H9 (cell line): ENCODE measurements around the gene CHST1. TPM values are rescaled to one million over a fixed set of nuclear protein-coding genes. Genes with fewer than 3 reads are reported as not detected.
A peak's percentile ranks its signal among the peaks of the same experiment; 100 is the strongest.

Experiments
- DNase-seq: peaks from one replicate; pipeline ENCODE4 v3.0.0-alpha.2; 2017
- H2AFZ ChIP-seq: one replicate; pipeline ENCODE4 v1.6.1; 2013; ENCODE audit warnings: mild to moderate bottlenecking, low read length, control low read depth, moderate library complexity
- H2AK5ac ChIP-seq: 2 replicates; pipeline ENCODE4 v1.6.1; 2013; ENCODE audit warnings: low read length, control low read depth, mixed read lengths; ENCODE audit not compliant: insufficient read length
- H2BK120ac ChIP-seq: one replicate; pipeline ENCODE4 v1.6.1; 2013; ENCODE audit warnings: low read depth, mild to moderate bottlenecking, low read length, control low read depth, inconsistent platforms; ENCODE audit not compliant: poor library complexity, severe bottlenecking
- H2BK12ac ChIP-seq: 2 replicates; pipeline ENCODE4 v1.6.1; 2013; ENCODE audit warnings: low read length, control low read depth, mixed read lengths, low read depth; ENCODE audit not compliant: insufficient read length
- H2BK15ac ChIP-seq: 2 replicates; pipeline ENCODE4 v1.6.1; 2013; ENCODE audit warnings: low read depth, low read length, control low read depth
- H2BK20ac ChIP-seq: one replicate; pipeline ENCODE4 v1.6.1; 2013; ENCODE audit warnings: low read depth, mild to moderate bottlenecking, low read length, control low read depth, inconsistent platforms; ENCODE audit not compliant: poor library complexity, severe bottlenecking
- H2BK5ac ChIP-seq: 2 replicates; pipeline ENCODE4 v1.6.1; 2013; ENCODE audit warnings: low read length, control low read depth, mixed read lengths; ENCODE audit not compliant: insufficient read length
- H3K14ac ChIP-seq: 2 replicates; pipeline ENCODE4 v1.6.1; 2013; ENCODE audit warnings: low read length, control low read depth; ENCODE audit not compliant: insufficient read depth
- H3K18ac ChIP-seq: 2 replicates; pipeline ENCODE4 v1.6.1; 2013; ENCODE audit warnings: low read depth, mild to moderate bottlenecking, mixed read lengths, low read length, control low read depth; ENCODE audit not compliant: insufficient read length
- H3K23ac ChIP-seq: 2 replicates; pipeline ENCODE4 v1.6.1; 2013; ENCODE audit warnings: low read length, control low read depth, mixed read lengths, low read depth; ENCODE audit not compliant: insufficient read length
- H3K23me2 ChIP-seq: 2 replicates; pipeline ENCODE4 v1.6.1; 2013; ENCODE audit warnings: low read depth, mild to moderate bottlenecking, mixed read lengths, low read length, control low read depth; ENCODE audit not compliant: insufficient read length, poor library complexity, severe bottlenecking
- H3K27ac ChIP-seq: 2 replicates; pipeline ENCODE4 v1.5.1; 2013; ENCODE audit warnings: low read length, control low read depth, mixed read lengths, low read depth; ENCODE audit not compliant: insufficient read length
- H3K27me3 ChIP-seq: 2 replicates; pipeline ENCODE4 v1.6.1; 2013; ENCODE audit warnings: low read length, control low read depth, inconsistent platforms; ENCODE audit not compliant: insufficient read depth
- H3K4ac ChIP-seq: 2 replicates; pipeline ENCODE4 v1.6.1; 2013; ENCODE audit warnings: low read depth, mild to moderate bottlenecking, control low read depth, inconsistent platforms, low read length, moderate library complexity
- H3K4me1 ChIP-seq: 2 replicates; pipeline ENCODE4 v1.6.1; 2013; ENCODE audit warnings: low read length, control low read depth, inconsistent platforms; ENCODE audit not compliant: insufficient read depth
- H3K4me2 ChIP-seq: 2 replicates; pipeline ENCODE4 v1.6.1; 2013; ENCODE audit warnings: low read length, control low read depth, mixed read lengths; ENCODE audit not compliant: insufficient read length, insufficient read depth
- H3K56ac ChIP-seq: 2 replicates; pipeline ENCODE4 v1.6.1; 2013; ENCODE audit warnings: low read depth, mild to moderate bottlenecking, mixed read lengths, low read length, control low read depth; ENCODE audit not compliant: insufficient read length
- H3K79me1 ChIP-seq: 2 replicates; pipeline ENCODE4 v1.6.1; 2013; ENCODE audit warnings: low read depth, mild to moderate bottlenecking, moderate library complexity, low read length, control low read depth, inconsistent platforms; ENCODE audit not compliant: insufficient read depth, poor library complexity, severe bottlenecking
- H3K79me2 ChIP-seq: 2 replicates; pipeline ENCODE4 v1.6.1; 2013; ENCODE audit warnings: low read length, control low read depth, inconsistent platforms; ENCODE audit not compliant: insufficient read depth
- H3K9ac ChIP-seq: 2 replicates; pipeline ENCODE4 v1.6.1; 2013; ENCODE audit warnings: low read length, control low read depth, mixed read lengths; ENCODE audit not compliant: insufficient read length; ENCODE audit errors: extremely low read depth
- H3K9me3 ChIP-seq: one replicate; pipeline ENCODE4 v1.6.1; 2013; ENCODE audit warnings: low read depth, low read length, inconsistent platforms; ENCODE audit not compliant: control insufficient read depth
- H3T11ph ChIP-seq: one replicate; pipeline ENCODE4 v1.6.1; 2013; ENCODE audit warnings: mild to moderate bottlenecking, low read length, control low read depth, inconsistent platforms
- H4K20me1 ChIP-seq: one replicate; pipeline ENCODE4 v1.6.1; 2013; ENCODE audit not compliant: control insufficient read depth, insufficient read length, insufficient read depth
- H4K5ac ChIP-seq: 2 replicates; pipeline ENCODE4 v1.6.1; 2013; ENCODE audit warnings: low read depth, mild to moderate bottlenecking, mixed read lengths, low read length, control low read depth; ENCODE audit not compliant: insufficient read length
- H4K8ac ChIP-seq: replicated peaks from 2 replicates; pipeline ENCODE4 v1.6.1; 2013; ENCODE audit warnings: low read length, control low read depth, mixed read lengths, low read depth; ENCODE audit not compliant: insufficient read length
- H4K91ac ChIP-seq: 2 replicates; pipeline ENCODE4 v1.6.1; 2013; ENCODE audit warnings: low read depth, mild to moderate bottlenecking, moderate library complexity, mixed read lengths, low read length, control low read depth; ENCODE audit not compliant: insufficient read length
- H3K27ac Mint-ChIP-seq, 3 experiments: 2 replicates in 2 of 3; 3 replicates in 1 of 3; pipeline ENCODE4 v1.8.0; 2020 to 2021; ENCODE audit warnings: mixed read lengths in 3 of 3, mild to moderate bottlenecking in 1 of 3, moderate library complexity in 1 of 3
- H3K27me3 Mint-ChIP-seq: 2 replicates; pipeline ENCODE4 v1.8.0; 2021; ENCODE audit warnings: low read depth, mild to moderate bottlenecking, moderate library complexity, mixed read lengths
- H3K36me3 Mint-ChIP-seq, 3 experiments: 2 replicates in 2 of 3; 3 replicates in 1 of 3; pipeline ENCODE4 v1.8.0; 2020 to 2021; ENCODE audit warnings: low read depth in 3 of 3, mixed read lengths in 3 of 3; ENCODE audit not compliant: insufficient read depth in 1 of 3
- H3K4me1 Mint-ChIP-seq, 2 experiments: 2 replicates each; pipeline ENCODE4 v1.8.0; 2020; ENCODE audit warnings: mixed read lengths in 2 of 2
- H3K4me3 Mint-ChIP-seq, 2 experiments: 2 replicates in 1 of 2; 3 replicates in 1 of 2; pipeline ENCODE4 v1.8.0; 2020 to 2021; ENCODE audit warnings: mild to moderate bottlenecking in 2 of 2, mixed read lengths in 2 of 2, moderate library complexity in 1 of 2
- H3K9me3 Mint-ChIP-seq, 2 experiments: 2 replicates in 1 of 2; 3 replicates in 1 of 2; pipeline ENCODE4 v1.8.0; 2020; ENCODE audit warnings: mild to moderate bottlenecking in 2 of 2, mixed read lengths in 2 of 2, moderate library complexity in 1 of 2
- WGBS: extraction: QIAGEN DNeasy Blood & Tissue Kit; methylation state at CpG from one replicate; pipeline ENCODE4 v1.1.7; 2013; ENCODE audit warnings: missing lambda C conversion rate, low lambda C conversion rate, mixed read lengths; ENCODE audit not compliant: insufficient read length; ENCODE audit errors: extremely low coverage; 5-methylcytosine and 5-hydroxymethylcytosine counted together
- total RNA-seq: library from RNA; stranded (reverse); gene quantifications from 2 replicates; pipeline ENCODE4 v1.2.1, GENCODE V29; 2021
- TF ChIP-seq, protein P1 (sequence below): fragments of 200-600 bp; sonication (generic); conservative IDR thresholded peaks from 3 replicates; pipeline ENCODE4 v1.8.0; 2021; ENCODE audit warnings: antibody characterized with exemption, mild to moderate bottlenecking

Gene CHST1
- total RNA-seq, 1 experiment from 2014 or later: 0.57 TPM

DNA sequence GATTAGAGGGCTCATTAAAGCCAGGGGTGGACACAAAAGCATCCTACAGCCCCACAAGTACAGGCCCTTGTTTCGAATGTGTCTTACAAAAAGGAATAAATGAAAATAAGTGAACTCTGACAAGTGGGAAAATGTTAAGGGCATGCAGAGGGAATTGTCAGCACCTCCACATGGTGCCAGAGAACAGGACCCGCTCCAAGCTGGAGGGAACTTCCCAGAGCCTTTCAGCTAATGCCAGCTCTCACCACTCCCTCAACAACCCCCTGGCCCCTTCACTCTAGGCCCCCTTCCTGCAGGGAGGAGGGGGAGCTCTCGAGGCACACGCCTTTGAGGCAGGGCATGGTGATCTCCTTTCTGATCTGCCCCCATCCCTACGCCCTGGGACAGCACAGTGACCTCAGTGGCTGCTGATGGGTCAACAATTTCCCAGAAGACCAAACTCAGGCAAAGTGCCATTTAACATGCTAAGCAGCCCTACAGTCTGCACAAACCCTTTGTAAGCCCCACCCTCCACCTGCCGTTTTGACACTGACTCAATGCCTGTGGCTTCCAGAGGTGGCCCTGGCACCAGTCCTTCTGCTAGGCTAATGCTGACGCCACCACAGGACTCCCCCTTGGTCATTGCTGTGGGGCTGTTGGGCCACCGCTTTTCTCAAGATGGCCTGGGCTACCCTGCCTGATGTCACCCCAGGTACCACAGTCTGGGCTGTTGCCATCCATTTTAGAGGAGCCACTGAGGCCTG is 12.5 kb upstream of the CHST1 start:
- Histone ChIP-seq H2BK120ac (no peak overlapping the region), H2BK5ac (no peak overlapping the region), H2AK5ac (no peak overlapping the region), H3K4me1 (no peaks in the 10 kb centered on the region), H3K18ac (no peak overlapping the region), H3K9me3 (no peaks in the 10 kb centered on the region), H3K27ac (no peak overlapping the region), H3K56ac (no peak overlapping the region), H4K8ac (no peak overlapping the region), H3K14ac (no peak overlapping the region), H3K23me2 (no peaks in the 10 kb centered on the region), H4K20me1 (no peaks in the 10 kb centered on the region), H3K4me2 (no peak overlapping the region), H3K9ac (no peak overlapping the region), H3K79me1 (no peaks in the 10 kb centered on the region), H2BK20ac (no peak overlapping the region), H3K4ac (no peak overlapping the region), H4K5ac (no peak overlapping the region), H2BK12ac (no peak overlapping the region), H2BK15ac (no peak overlapping the region), H3K79me2 (no peaks in the 10 kb centered on the region), H3K23ac (no peak overlapping the region), H2AFZ (no peak overlapping the region), H3K27me3 (no peaks in the 10 kb centered on the region), H4K91ac (no peak overlapping the region), H3T11ph (no peak overlapping the region)
- H3K27ac Mint-ChIP-seq: peak overlapping the region in 1 of 3 experiments; percentile 17; a peak in 1 of 7 replicates
- no peak overlapping the region for H3K4me3 Mint-ChIP-seq
- H3K9me3 Mint-ChIP-seq: no peaks in the 10 kb centered on the region
- DNase-seq: no peak
- H3K36me3 Mint-ChIP-seq: no peaks in the 10 kb centered on the region; a peak in 1 of 7 replicates
- no peaks in the 10 kb centered on the region; the same call in none of the 2 replicates for H3K27me3 Mint-ChIP-seq
- no CpG with 5 or more reads among the region's 8 CpGs for WGBS
- H3K4me1 Mint-ChIP-seq: peaks cover 11 to 27% of the 10 kb centered on the region in 2 experiments
- TF ChIP-seq, protein P1, sequence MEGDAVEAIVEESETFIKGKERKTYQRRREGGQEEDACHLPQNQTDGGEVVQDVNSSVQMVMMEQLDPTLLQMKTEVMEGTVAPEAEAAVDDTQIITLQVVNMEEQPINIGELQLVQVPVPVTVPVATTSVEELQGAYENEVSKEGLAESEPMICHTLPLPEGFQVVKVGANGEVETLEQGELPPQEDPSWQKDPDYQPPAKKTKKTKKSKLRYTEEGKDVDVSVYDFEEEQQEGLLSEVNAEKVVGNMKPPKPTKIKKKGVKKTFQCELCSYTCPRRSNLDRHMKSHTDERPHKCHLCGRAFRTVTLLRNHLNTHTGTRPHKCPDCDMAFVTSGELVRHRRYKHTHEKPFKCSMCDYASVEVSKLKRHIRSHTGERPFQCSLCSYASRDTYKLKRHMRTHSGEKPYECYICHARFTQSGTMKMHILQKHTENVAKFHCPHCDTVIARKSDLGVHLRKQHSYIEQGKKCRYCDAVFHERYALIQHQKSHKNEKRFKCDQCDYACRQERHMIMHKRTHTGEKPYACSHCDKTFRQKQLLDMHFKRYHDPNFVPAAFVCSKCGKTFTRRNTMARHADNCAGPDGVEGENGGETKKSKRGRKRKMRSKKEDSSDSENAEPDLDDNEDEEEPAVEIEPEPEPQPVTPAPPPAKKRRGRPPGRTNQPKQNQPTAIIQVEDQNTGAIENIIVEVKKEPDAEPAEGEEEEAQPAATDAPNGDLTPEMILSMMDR: no peak
